Smooth muscle cell of the coronary artery (primary cell): ENCODE measurements around the gene SHLD1. TPM values are rescaled to one million over a fixed set of nuclear protein-coding genes. Genes with fewer than 3 reads are reported as not detected.

Experiments
- total RNA-seq: library from RNA; depleted of rRNA; stranded (reverse); fragments of >200 nt; gene quantifications from 2 replicates; pipeline ENCODE4 v1.2.3, GENCODE V29; 2014; ENCODE audit warnings: low replicate concordance

SHLD1 gene
- 1.3 and 2.0 TPM in 2 replicates for total RNA-seq

GRCh38 chr20:5749952-5750779 is at the start of gene SHLD1:
Gene SHLD1, plus strand, starts transcription at chr20:5750401. Its CDS starts 22,465 bp downstream, at chr20:5772866.

Other genes starting within 250 kb of the SHLD1 start
- gene GPCPD1, start 139.4 kb upstream of the SHLD1 start, total RNA-seq, result 11.2 and 17.6 TPM in 2 replicates
- 0.08 TPM in 1 of 2 replicates, not detected in the other for gene CHGB, start 161.1 kb downstream of the SHLD1 start, total RNA-seq
- gene TRMT6, start 200.1 kb downstream of the SHLD1 start, total RNA-seq, result 2.7 and 6.4 TPM in 2 replicates
- 1.8 and 4.3 TPM in 2 replicates for gene MCM8, start 200.3 kb downstream of the SHLD1 start, total RNA-seq